ENCODE data around the gene CYP4F8. TPM values are rescaled to one million over a fixed set of nuclear protein-coding genes. Genes with fewer than 3 reads are reported as not detected.
A peak's percentile ranks its signal among the peaks of the same experiment; 100 is the strongest.

The CYP4F8 gene
- total RNA-seq, 2 experiments from 2014 or later = not detected

- Histone ChIP-seq H3K9me3 (ENCODE audit: low read length) (no peaks in the 10 kb centered on the region), H4K20me1 (ENCODE audit: insufficient read depth, low read length) (no peaks in the 10 kb centered on the region), H3K27ac (ENCODE audit: low read depth, low read length, poor library complexity, severe bottlenecking) (no peak overlapping the region), H3K36me3 (ENCODE audit: insufficient read depth, low read length) (no peaks in the 10 kb centered on the region), H2AFZ (ENCODE audit: low read length) (no peak overlapping the region), H3K4me1 (ENCODE audit: insufficient read depth, low read length, poor library complexity, severe bottlenecking) (no peaks in the 10 kb centered on the region), H3K9me2 (ENCODE audit: insufficient read depth, low read length) (no peaks in the 10 kb centered on the region), H3K79me2 (ENCODE audit: insufficient read depth, low read depth, low read length) (no peaks in the 10 kb centered on the region), H3K4me2 (ENCODE audit: low read length) (0 out of 2 replicates have a peak overlapping the region, but pooled peaks have one; percentile 16), H3K4me3 (ENCODE audit: low read depth, low read length, poor library complexity, severe bottlenecking) (no peak overlapping the region)
- intact Hi-C loops (cut with micrococcal nuclease; ENCODE audit: unreplicated experiment) = loop anchor here (1.0 to 10.0 kb wide), 3 partner anchors 356 to 553 kb away; no protein-coding TSS in a partner anchor
- CTCF ChIA-PET (ENCODE audit: unreplicated experiment) = no interaction called here
- peak; percentile 73 for DNase-seq (ENCODE audit: low spot score)
- POLR2A ChIA-PET = interaction anchor here (0.6 kb wide), 1 partner anchor 488 kb away, joined by 3 read pairs; no protein-coding TSS in a partner anchor
- TF ChIP-seq CTCF (conservative IDR thresholded peaks at IDR 0.05; ENCODE audit: low read length) (peak; percentile 97), EZH2phosphoT487 (IDR thresholded peaks at IDR 0.05; ENCODE audit: borderline replicate concordance, low read depth, low read length) (no peak)
- no TSS peak for BruUV-seq (replicated peaks)
These were observed 14.2 kb downstream of the CYP4F8 start for GRCh38 chr19:15629003-15629880.

- Histone ChIP-seq H3K79me2 (ENCODE audit: insufficient read depth, low read depth, low read length) (no peaks in the 10 kb centered on the region), H4K20me1 (ENCODE audit: insufficient read depth, low read length) (no peaks in the 10 kb centered on the region), H3K27ac (ENCODE audit: low read depth, low read length, poor library complexity, severe bottlenecking) (no peak overlapping the region), H3K9me2 (ENCODE audit: insufficient read depth, low read length) (no peaks in the 10 kb centered on the region), H3K4me1 (ENCODE audit: insufficient read depth, low read length, poor library complexity, severe bottlenecking) (no peaks in the 10 kb centered on the region), H3K9me3 (ENCODE audit: low read length) (no peaks in the 10 kb centered on the region), H3K4me2 (ENCODE audit: low read length) (no peak overlapping the region), H3K36me3 (ENCODE audit: insufficient read depth, low read length) (no peaks in the 10 kb centered on the region), H3K4me3 (ENCODE audit: low read depth, low read length, poor library complexity, severe bottlenecking) (no peak overlapping the region), H2AFZ (ENCODE audit: low read length) (no peak overlapping the region)
- BruUV-seq (replicated peaks) = no TSS peak
- intact Hi-C loops (cut with micrococcal nuclease; ENCODE audit: unreplicated experiment) = no loop called here
- TF ChIP-seq CTCF (conservative IDR thresholded peaks at IDR 0.05; ENCODE audit: low read length) = peak; percentile 60
- no peak for TF ChIP-seq EZH2phosphoT487 (IDR thresholded peaks at IDR 0.05; ENCODE audit: borderline replicate concordance, low read depth, low read length)
- peak; percentile 43 for DNase-seq (ENCODE audit: low spot score)
- CTCF ChIA-PET (ENCODE audit: unreplicated experiment) = no interaction called here
- POLR2A ChIA-PET = no interaction called here
These were observed 16.8 kb downstream of the CYP4F8 start for GRCh38 chr19:15631817-15632216.
